Endodermal cell (in vitro differentiated cells): Measurements from ENCODE around the gene WAS. TPM values are rescaled to one million over a fixed set of nuclear protein-coding genes. Genes with fewer than 3 reads are reported as not detected.
"Not testable (repeated sequence)": the region's sequence is repeated elsewhere in the genome, so short reads cannot be mapped to it uniquely, and the experiment has no call there.

Source experiments
- DNase-seq: peaks from one replicate; pipeline ENCODE4 v3.0.0-alpha.2; 2017
- H3K27ac ChIP-seq: 2 replicates; pipeline ENCODE4 v1.5.1; 2013; ENCODE audit warnings: mild to moderate bottlenecking, low read depth, low read length, moderate library complexity
- H3K27me3 ChIP-seq: 2 replicates; pipeline ENCODE4 v1.6.1; 2013; ENCODE audit warnings: mild to moderate bottlenecking, low read length, moderate library complexity; ENCODE audit not compliant: insufficient read depth, control insufficient read depth, poor library complexity, severe bottlenecking
- H3K36me3 ChIP-seq: 2 replicates; pipeline ENCODE4 v1.7.0; 2013; ENCODE audit warnings: mild to moderate bottlenecking, low read length, moderate library complexity; ENCODE audit not compliant: control insufficient read depth, insufficient read depth
- H3K4me1 ChIP-seq: one replicate; pipeline ENCODE4 v1.7.0; 2013; ENCODE audit warnings: low read length; ENCODE audit not compliant: control insufficient read depth, insufficient read depth
- H3K4me3 ChIP-seq: 2 replicates; pipeline ENCODE4 v1.5.1; 2013; ENCODE audit warnings: mild to moderate bottlenecking, low read length, moderate library complexity
- H3K9ac ChIP-seq: 2 replicates; pipeline ENCODE4 v1.6.1; 2013; ENCODE audit warnings: mild to moderate bottlenecking, low read length, moderate library complexity; ENCODE audit not compliant: poor library complexity, severe bottlenecking; ENCODE audit errors: extremely low read depth
- H3K9me3 ChIP-seq: 2 replicates; pipeline ENCODE4 v1.6.1; 2013; ENCODE audit warnings: mild to moderate bottlenecking, low read length, moderate library complexity; ENCODE audit not compliant: control insufficient read depth
- H3K27ac Mint-ChIP-seq: 2 replicates; pipeline ENCODE4 v1.8.0; 2020; ENCODE audit warnings: mixed read lengths
- H3K27me3 Mint-ChIP-seq: 2 replicates; pipeline ENCODE4 v1.8.0; 2021; ENCODE audit warnings: mild to moderate bottlenecking, mixed read lengths; ENCODE audit not compliant: insufficient read depth
- H3K36me3 Mint-ChIP-seq: 2 replicates; pipeline ENCODE4 v1.8.0; 2020; ENCODE audit warnings: low read depth, mixed read lengths
- H3K4me1 Mint-ChIP-seq: 2 replicates; pipeline ENCODE4 v1.8.0; 2020; ENCODE audit warnings: mixed read lengths
- H3K4me3 Mint-ChIP-seq: 2 replicates; pipeline ENCODE4 v1.8.0; 2020; ENCODE audit warnings: mild to moderate bottlenecking, moderate library complexity, mixed read lengths
- H3K9me3 Mint-ChIP-seq: 2 replicates; pipeline ENCODE4 v1.8.0; 2020; ENCODE audit warnings: mild to moderate bottlenecking, mixed read lengths
- WGBS, 2 experiments: methylation state at CpG; one replicate each; pipeline versions ENCODE4 v1.1.5 to v1.1.7; 2013; ENCODE audit warnings: missing lambda C conversion rate in 2 of 2, mixed read lengths in 1 of 2; ENCODE audit not compliant: insufficient coverage in 1 of 2, insufficient read length in 1 of 2; 5-methylcytosine and 5-hydroxymethylcytosine counted together
- total RNA-seq, 2 donors: library from RNA; stranded (reverse); fragmentation: NEBNext Ultra II Directional in 1 of 2; extraction: Animal tissue kit (Norgen Biotek cat#: 25700) in 1 of 2; gene quantifications; 2 replicates in 1 of 2; 3 replicates in 1 of 2; pipeline ENCODE4 v1.2.1, GENCODE V29; 2021
- TF ChIP-seq, protein P1 (sequence below): fragments of 200-600 bp; sonication (generic); conservative IDR thresholded peaks from 2 replicates; pipeline ENCODE4 v1.5.0; 2021; ENCODE audit warnings: antibody characterized with exemption, mild to moderate bottlenecking

Gene WAS
- total RNA-seq, 2 donors from 2014 or later: 0.51 to 0.84 TPM

DNA sequence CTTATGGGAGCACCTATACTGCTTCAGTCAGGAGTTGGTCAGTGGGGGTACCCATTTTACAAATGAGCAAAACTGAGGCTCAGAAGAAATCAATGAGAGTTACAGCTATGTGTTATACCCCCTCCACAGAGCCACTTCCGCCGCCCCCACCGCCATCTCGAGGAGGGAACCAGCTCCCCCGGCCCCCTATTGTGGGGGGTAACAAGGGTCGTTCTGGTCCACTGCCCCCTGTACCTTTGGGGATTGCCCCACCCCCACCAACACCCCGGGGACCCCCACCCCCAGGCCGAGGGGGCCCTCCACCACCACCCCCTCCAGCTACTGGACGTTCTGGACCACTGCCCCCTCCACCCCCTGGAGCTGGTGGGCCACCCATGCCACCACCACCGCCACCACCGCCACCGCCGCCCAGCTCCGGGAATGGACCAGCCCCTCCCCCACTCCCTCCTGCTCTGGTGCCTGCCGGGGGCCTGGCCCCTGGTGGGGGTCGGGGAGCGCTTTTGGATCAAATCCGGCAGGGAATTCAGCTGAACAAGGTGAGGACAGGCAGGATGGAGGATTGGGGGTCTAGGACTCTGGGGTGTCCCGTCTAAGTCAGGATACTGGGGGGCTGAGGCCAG, 5.0 kb downstream of the WAS start:
- Mint-ChIP-seq H3K4me3 (no peak overlapping the region), H3K27ac (no peak overlapping the region), H3K36me3 (no peaks in the 10 kb centered on the region), H3K27me3 (peaks cover 20% of the 10 kb centered on the region), H3K4me1 (no peaks in the 10 kb centered on the region), H3K9me3 (peaks cover 76% of the 10 kb centered on the region)
- H3K9me3 ChIP-seq: no peaks in the 10 kb centered on the region
- no peak overlapping the region for H3K9ac ChIP-seq
- WGBS, 2 experiments: 67 to 83% methylated on average over 1 to 9 of the region's 19 CpGs
- H3K4me1 ChIP-seq: no peaks in the 10 kb centered on the region
- H3K4me3 ChIP-seq: no peak overlapping the region
- no peaks in the 10 kb centered on the region for H3K27me3 ChIP-seq
- TF ChIP-seq, protein P1, sequence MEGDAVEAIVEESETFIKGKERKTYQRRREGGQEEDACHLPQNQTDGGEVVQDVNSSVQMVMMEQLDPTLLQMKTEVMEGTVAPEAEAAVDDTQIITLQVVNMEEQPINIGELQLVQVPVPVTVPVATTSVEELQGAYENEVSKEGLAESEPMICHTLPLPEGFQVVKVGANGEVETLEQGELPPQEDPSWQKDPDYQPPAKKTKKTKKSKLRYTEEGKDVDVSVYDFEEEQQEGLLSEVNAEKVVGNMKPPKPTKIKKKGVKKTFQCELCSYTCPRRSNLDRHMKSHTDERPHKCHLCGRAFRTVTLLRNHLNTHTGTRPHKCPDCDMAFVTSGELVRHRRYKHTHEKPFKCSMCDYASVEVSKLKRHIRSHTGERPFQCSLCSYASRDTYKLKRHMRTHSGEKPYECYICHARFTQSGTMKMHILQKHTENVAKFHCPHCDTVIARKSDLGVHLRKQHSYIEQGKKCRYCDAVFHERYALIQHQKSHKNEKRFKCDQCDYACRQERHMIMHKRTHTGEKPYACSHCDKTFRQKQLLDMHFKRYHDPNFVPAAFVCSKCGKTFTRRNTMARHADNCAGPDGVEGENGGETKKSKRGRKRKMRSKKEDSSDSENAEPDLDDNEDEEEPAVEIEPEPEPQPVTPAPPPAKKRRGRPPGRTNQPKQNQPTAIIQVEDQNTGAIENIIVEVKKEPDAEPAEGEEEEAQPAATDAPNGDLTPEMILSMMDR: no peak
- no peak for DNase-seq
- no peaks in the 10 kb centered on the region for H3K36me3 ChIP-seq
- no peak overlapping the region for H3K27ac ChIP-seq

DNA sequence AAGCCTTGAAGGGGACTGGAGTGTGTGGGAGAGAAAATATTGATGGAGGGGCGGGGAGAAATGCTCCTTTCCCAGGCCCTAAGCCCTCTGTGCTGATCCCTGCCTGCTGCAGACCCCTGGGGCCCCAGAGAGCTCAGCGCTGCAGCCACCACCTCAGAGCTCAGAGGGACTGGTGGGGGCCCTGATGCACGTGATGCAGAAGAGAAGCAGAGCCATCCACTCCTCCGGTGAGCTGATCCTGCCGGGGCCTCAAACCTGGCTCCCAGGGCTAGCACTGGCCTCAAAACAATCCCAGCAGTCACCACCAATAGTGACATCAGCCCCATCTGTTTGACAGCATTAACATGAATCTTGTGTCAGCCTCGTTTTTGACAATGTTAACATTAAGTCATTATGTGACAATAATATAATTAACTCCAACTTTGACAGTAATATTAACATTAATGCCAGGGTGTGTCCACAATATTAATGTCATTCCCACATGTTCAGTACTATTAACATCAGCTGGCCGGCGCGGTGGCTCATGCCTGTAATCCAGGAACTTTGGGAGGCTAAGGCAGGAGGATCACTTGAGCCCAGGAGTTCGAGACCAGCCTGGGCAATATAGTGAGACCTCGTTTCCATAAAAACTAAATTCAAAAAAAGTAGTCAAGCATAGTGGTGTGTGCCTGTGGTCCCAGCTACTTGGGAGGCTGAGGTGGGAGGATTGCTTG, 5.8 kb downstream of the WAS start:
- H3K9me3 Mint-ChIP-seq: peaks cover 74% of the 10 kb centered on the region
- DNase-seq: no peak
- H3K4me3 Mint-ChIP-seq: no peak overlapping the region
- H3K27ac ChIP-seq: no peak overlapping the region
- H3K4me3 ChIP-seq: no peak overlapping the region
- WGBS, 2 experiments: 60 to 76% methylated on average over 1 to 10 of the region's 11 CpGs
- no peaks in the 10 kb centered on the region for H3K4me1 ChIP-seq
- no peaks in the 10 kb centered on the region for H3K27me3 ChIP-seq
- no peak overlapping the region for H3K9ac ChIP-seq
- H3K27me3 Mint-ChIP-seq: peaks cover 20% of the 10 kb centered on the region
- H3K27ac Mint-ChIP-seq: no peak overlapping the region
- TF ChIP-seq, protein P1: no peak
- H3K36me3 Mint-ChIP-seq: no peaks in the 10 kb centered on the region
- H3K4me1 Mint-ChIP-seq: no peaks in the 10 kb centered on the region
- no peaks in the 10 kb centered on the region for H3K36me3 ChIP-seq
- H3K9me3 ChIP-seq: no peaks in the 10 kb centered on the region

DNA sequence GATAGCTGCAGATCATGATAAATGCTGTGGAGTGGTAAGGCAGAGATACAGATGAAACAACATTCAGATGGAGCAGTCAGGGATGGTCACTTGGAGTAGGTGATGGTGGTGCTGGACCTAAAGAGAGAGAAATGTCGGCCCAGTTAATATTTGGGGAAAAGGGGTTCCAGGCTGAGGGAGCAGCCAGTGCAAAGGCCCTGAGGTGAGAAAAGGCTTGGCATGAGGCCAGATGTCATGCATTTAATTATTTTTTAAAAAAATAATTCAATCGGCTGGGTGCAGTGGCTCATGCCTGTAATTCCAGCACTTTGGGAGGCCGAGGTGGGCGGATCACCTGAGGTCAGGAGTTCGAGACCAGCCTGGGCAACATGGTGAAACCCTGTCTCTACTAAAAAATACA, 8.1 kb downstream of the WAS start:
- 97 to 100% methylated on average over 1 to 5 of the region's 5 CpGs for WGBS, 2 experiments
- not testable (repeated sequence) for H3K27ac Mint-ChIP-seq, H3K9me3 ChIP-seq, H3K36me3 ChIP-seq, DNase-seq, H3K27me3 Mint-ChIP-seq, H3K4me1 Mint-ChIP-seq, H3K27me3 ChIP-seq, H3K9ac ChIP-seq, H3K4me3 Mint-ChIP-seq, H3K4me3 ChIP-seq, H3K4me1 ChIP-seq, H3K36me3 Mint-ChIP-seq, H3K27ac ChIP-seq
- peaks cover 72% of the 10 kb centered on the region for H3K9me3 Mint-ChIP-seq
